PC-3 (cell line): Measurements from ENCODE around the gene ABLIM2. TPM values are rescaled to one million over a fixed set of nuclear protein-coding genes. Genes with fewer than 3 reads are reported as not detected.

ENCODE experiments used
- ATAC-seq: fragments of 200-7000 bp; cut with Tn5 transposase; 2 replicates; pipeline ENCODE4 v1.9.1; 2020; ENCODE audit warnings: mild to moderate bottlenecking, moderate library complexity
- BruUV-seq: library from RNA; stranded (reverse); fragments of 400-500 nt; replicated peaks from 2 replicates; lab custom pipeline; 2021; lab: Mats Ljungman, UMichigan
- CTCF ChIA-PET: fragments of 300-600 bp; sonication (Branson Sonifier 250); formaldehyde crosslinking; loops from one replicate; lab custom pipeline; 2022; ENCODE audit warnings: antibody characterized with exemption; lab: Charles Lee
- POLR2A ChIA-PET: fragments of 300-600 bp; sonication (Branson Sonifier 250); formaldehyde crosslinking; loops from one replicate; lab custom pipeline; 2022; ENCODE audit warnings: antibody characterized with exemption; ENCODE audit not compliant: unreplicated experiment; lab: Charles Lee
- DNase-seq: peaks from one replicate; pipeline ENCODE4 v3.0.0-alpha.2; 2015
- H2AFZ ChIP-seq: fragments of 300-600 bp; sonication (generic); 2 replicates; pipeline ENCODE4 v1.6.0; 2016; ENCODE audit warnings: antibody characterized with exemption, low read length
- H3F3A ChIP-seq: fragments of 300-600 bp; sonication (generic); one replicate; pipeline ENCODE4 v1.6.0; 2017; ENCODE audit warnings: antibody characterized with exemption, low read length, control low read depth, mild to moderate bottlenecking; ENCODE audit not compliant: unreplicated experiment
- H3K27ac ChIP-seq: fragments of 300-600 bp; sonication (generic); 2 replicates; pipeline ENCODE4 v1.5.1; 2016; ENCODE audit warnings: mild to moderate bottlenecking, low read length
- H3K27me3 ChIP-seq: fragments of 300-600 bp; sonication (generic); 2 replicates; pipeline ENCODE4 v1.6.1; 2016; ENCODE audit warnings: low read length, mixed read lengths
- H3K36me3 ChIP-seq: fragments of 300-600 bp; sonication (generic); 2 replicates; pipeline ENCODE4 v1.6.1; 2016; ENCODE audit warnings: low read depth, mixed run types, low read length, mixed read lengths
- H3K4me1 ChIP-seq: fragments of 300-600 bp; sonication (generic); 2 replicates; pipeline ENCODE4 v1.5.1; 2016; ENCODE audit warnings: low read length; ENCODE audit not compliant: insufficient read depth
- H3K4me2 ChIP-seq: fragments of 300-600 bp; sonication (generic); 2 replicates; pipeline ENCODE4 v1.6.0; 2016; ENCODE audit warnings: low read length
- H3K4me3 ChIP-seq: fragments of 300-600 bp; sonication (generic); 2 replicates; pipeline ENCODE4 v1.5.1; 2016; ENCODE audit warnings: mild to moderate bottlenecking, low read length, mixed read lengths
- H3K79me2 ChIP-seq: fragments of 300-600 bp; sonication (generic); 2 replicates; pipeline ENCODE4 v1.6.1; 2017; ENCODE audit warnings: low read length, mixed read lengths
- H3K9ac ChIP-seq: fragments of 300-600 bp; sonication (generic); 2 replicates; pipeline ENCODE4 v1.6.0; 2016; ENCODE audit warnings: mild to moderate bottlenecking, low read length
- H3K9me2 ChIP-seq: fragments of 300-600 bp; sonication (generic); replicated peaks from 2 replicates; pipeline ENCODE4 v1.6.1; 2016; ENCODE audit warnings: mixed run types, low read length, mixed read lengths
- H3K9me3 ChIP-seq: fragments of 300-600 bp; sonication (generic); 2 replicates; pipeline ENCODE4 v1.6.1; 2016; ENCODE audit warnings: low read length, mixed read lengths
- H4K20me1 ChIP-seq: fragments of 300-600 bp; sonication (generic); 2 replicates; pipeline ENCODE4 v1.6.1; 2016; ENCODE audit warnings: low read length, mixed read lengths
- CTCF ChIP-seq: fragments of 300-600 bp; sonication (generic); conservative IDR thresholded peaks from 2 replicates; pipeline ENCODE4 v1.5.1; 2017; ENCODE audit warnings: antibody characterized with exemption, low read depth, mild to moderate bottlenecking, low read length
- EZH2 ChIP-seq: fragments of 300-600 bp; sonication (generic); IDR thresholded peaks from one replicate; pipeline ENCODE4 v1.6.1; 2017; ENCODE audit warnings: antibody characterized with exemption, mild to moderate bottlenecking, low read length; ENCODE audit not compliant: unreplicated experiment
- EZH2phosphoT487 ChIP-seq: fragments of 300-600 bp; sonication (generic); IDR thresholded peaks from 2 replicates; pipeline ENCODE4 v1.6.1; 2018; ENCODE audit warnings: mild to moderate bottlenecking, antibody characterized with exemption, low read length, borderline replicate concordance
- intact Hi-C: fragments of 100-400 bp; cut with micrococcal nuclease; formaldehyde crosslinking; loops from 2 replicates; pipeline ENCODE4 v1.9.0; 2023
- total RNA-seq: library from RNA; depleted of rRNA; stranded (reverse); fragments of >200 nt; gene quantifications from 2 replicates; pipeline ENCODE4 v1.2.3, GENCODE V29; 2014

Gene ABLIM2
- total RNA-seq, 1 experiment from 2014 or later: 3.2 TPM

- H3K4me3 ChIP-seq: no peak overlapping the region
- TF ChIP-seq EZH2 (no peak), CTCF (no peak), EZH2phosphoT487 (no peak)
- H3K27ac ChIP-seq: peak overlapping the region; percentile 90
- no peaks in the 10 kb centered on the region for H3K9me3 ChIP-seq
- no peak for ATAC-seq
- H3K4me1 ChIP-seq: peaks cover 27% of the 10 kb centered on the region
- BruUV-seq: no TSS peak
- CTCF ChIA-PET: no interaction called here
- no peaks in the 10 kb centered on the region for H3K27me3 ChIP-seq
- H3K36me3 ChIP-seq: no peaks in the 10 kb centered on the region
- H2AFZ ChIP-seq: 0 out of 2 replicates have a peak overlapping the region, but pooled peaks have one; percentile 55
- DNase-seq: no peak
- H3F3A ChIP-seq: no peaks in the 10 kb centered on the region
- intact Hi-C loops: loop anchor here (2.0 kb wide), 1 partner anchor 42 kb away; no protein-coding TSS in a partner anchor
- peak overlapping the region; percentile 68 for H3K4me2 ChIP-seq
- H4K20me1 ChIP-seq: no peaks in the 10 kb centered on the region
- peak overlapping the region; percentile 52; the same call in 1 of the 2 replicates for H3K9ac ChIP-seq
- H3K79me2 ChIP-seq: no peaks in the 10 kb centered on the region
- POLR2A ChIA-PET: no interaction called here
- no peaks in the 10 kb centered on the region for H3K9me2 ChIP-seq
Observed at GRCh38 chr4:7978907-7979651, 179.5 kb downstream of the ABLIM2 start.

- no peaks in the 10 kb centered on the region for H3K79me2 ChIP-seq
- POLR2A ChIA-PET: interaction anchor here (0.6 kb wide), 1 partner anchor 225 kb away, joined by 7 read pairs; no protein-coding TSS in a partner anchor
- H3K4me3 ChIP-seq: no peak overlapping the region
- no peaks in the 10 kb centered on the region for H3K9me2 ChIP-seq
- DNase-seq: peak; percentile 82
- CTCF ChIA-PET: no interaction called here
- H2AFZ ChIP-seq: peak overlapping the region; percentile 55
- intact Hi-C loops: loop anchor here (2.0 kb wide), 1 partner anchor 42 kb away; no protein-coding TSS in a partner anchor
- H3K4me2 ChIP-seq: peak overlapping the region; percentile 68
- no TSS peak for BruUV-seq
- peak; percentile 65 for ATAC-seq
- no peaks in the 10 kb centered on the region for H4K20me1 ChIP-seq
- peak overlapping the region; percentile 52; the same call in 1 of the 2 replicates for H3K9ac ChIP-seq
- no peaks in the 10 kb centered on the region for H3F3A ChIP-seq
- no peaks in the 10 kb centered on the region for H3K9me3 ChIP-seq
- no peak for TF ChIP-seq EZH2
- no peak for TF ChIP-seq CTCF
- TF ChIP-seq EZH2phosphoT487: no peak
- H3K36me3 ChIP-seq: no peaks in the 10 kb centered on the region
- no peaks in the 10 kb centered on the region for H3K27me3 ChIP-seq
- peak overlapping the region; percentile 90 for H3K27ac ChIP-seq
- H3K4me1 ChIP-seq: peaks cover 33% of the 10 kb centered on the region
Observed at GRCh38 chr4:7978489-7978888, 180.1 kb downstream of the ABLIM2 start.

GRCh38 chr4:7976634-7977033 is 182.0 kb downstream of the ABLIM2 start:
- CTCF ChIA-PET: no interaction called here
- no peak for ATAC-seq
- no peak for DNase-seq
- no peaks in the 10 kb centered on the region for H3K9me3 ChIP-seq
- H3K79me2 ChIP-seq: peaks cover 4% of the 10 kb centered on the region; the same call in 1 of the 2 replicates
- no peak overlapping the region for H3K4me3 ChIP-seq
- H3K36me3 ChIP-seq: no peaks in the 10 kb centered on the region
- H4K20me1 ChIP-seq: no peaks in the 10 kb centered on the region
- H3K9ac ChIP-seq: no peak overlapping the region
- peaks cover 49% of the 10 kb centered on the region for H3K4me1 ChIP-seq
- TF ChIP-seq EZH2 (no peak), EZH2phosphoT487 (no peak), CTCF (no peak)
- BruUV-seq: no TSS peak
- no peaks in the 10 kb centered on the region for H3K9me2 ChIP-seq
- intact Hi-C loops: no loop called here
- POLR2A ChIA-PET: no interaction called here
- H3K27me3 ChIP-seq: no peaks in the 10 kb centered on the region
- no peak overlapping the region for H3K27ac ChIP-seq
- H3F3A ChIP-seq: no peaks in the 10 kb centered on the region
- H3K4me2 ChIP-seq: no peak overlapping the region
- no peak overlapping the region for H2AFZ ChIP-seq
